Gastroesophageal sphincter (tissue), 4 donors: ENCODE measurements around the gene RPS6KB2. TPM values are rescaled to one million over a fixed set of nuclear protein-coding genes. Genes with fewer than 3 reads are reported as not detected.

Experiments used
- ATAC-seq: fragments of 150-250 bp; one replicate; pipeline ENCODE4 v1.9.1; 2016; ENCODE audit warnings: mild to moderate bottlenecking, moderate library complexity
- H3K27ac ChIP-seq, 4 donors: fragments of 200-600 bp; sonication (generic) in 3 of 4; 1 replicate in 3 of 4; 2 replicates in 1 of 4; pipeline ENCODE4 v1.5.1; 2016 to 2019
- H3K27me3 ChIP-seq: fragments of 200-600 bp; sonication (generic); one replicate; pipeline ENCODE4 v1.5.1; 2019
- H3K36me3 ChIP-seq, 2 donors: fragments of 200-600 bp; sonication (generic); one replicate each; pipeline ENCODE4 v1.5.1; 2019; ENCODE audit warnings: control low read depth in 1 of 2
- H3K4me1 ChIP-seq, 3 donors: fragments of 200-600 bp; sonication (generic); 1 replicate in 2 of 3; 2 replicates in 1 of 3; pipeline ENCODE4 v1.5.1; 2016 to 2019; ENCODE audit warnings: control low read depth in 2 of 3
- H3K4me3 ChIP-seq, 2 donors: fragments of 200-600 bp; sonication (generic); one replicate each; pipeline ENCODE4 v1.5.1; 2019; ENCODE audit warnings: mild to moderate bottlenecking in 1 of 2, moderate library complexity in 1 of 2
- H3K9me3 ChIP-seq, 3 donors: fragments of 200-600 bp; sonication (generic); one replicate each; pipeline ENCODE4 v1.5.1; 2017 to 2019; ENCODE audit warnings: control low read depth in 2 of 3
- CTCF ChIP-seq, 4 experiments: fragments of 200-600 bp in 2 of 4; fragments of 450-650 bp in 2 of 4; sonication (generic) in 1 of 4; IDR thresholded peaks; one replicate each; pipeline ENCODE4 v1.5.1; 2017 to 2019; ENCODE audit warnings: antibody characterized with exemption in 4 of 4, mild to moderate bottlenecking in 2 of 4, moderate library complexity in 2 of 4
- EP300 ChIP-seq: sonication (generic); formaldehyde crosslinking; IDR thresholded peaks from one replicate; pipeline ENCODE4 v1.6.1; 2017; ENCODE audit warnings: antibody characterized with exemption, mild to moderate bottlenecking
- POLR2A ChIP-seq, 2 donors: fragments of 450-650 bp; IDR thresholded peaks; one replicate each; pipeline ENCODE4 v1.6.1; 2017; ENCODE audit warnings: antibody characterized with exemption in 2 of 2, mild to moderate bottlenecking in 2 of 2, moderate library complexity in 1 of 2
- POLR2AphosphoS5 ChIP-seq: sonication (generic); formaldehyde crosslinking; IDR thresholded peaks from one replicate; pipeline ENCODE4 v1.6.1; 2017; ENCODE audit warnings: antibody characterized with exemption
- WGBS, 2 donors: methylation state at CpG; one replicate each; pipeline ENCODE4 v1.1.5; 2018; ENCODE audit warnings: low coverage in 1 of 2; 5-methylcytosine and 5-hydroxymethylcytosine counted together
- total RNA-seq, 4 donors: library from RNA; depleted of rRNA; stranded (reverse); fragments of >200 nt; gene quantifications; one replicate each; pipeline ENCODE4 v1.1.0, GENCODE V29; 2016

The RPS6KB2 gene
- total RNA-seq, 4 donors from 2014 or later, result 35.8 to 49.7 (median 45.6) TPM

- Histone ChIP-seq H3K36me3 (no peaks in the 10 kb centered on the region), H3K27me3 (no peaks in the 10 kb centered on the region), H3K4me1 (peaks cover 0 to 24% (median 0%) of the 10 kb centered on the region in 3 donors), H3K9me3 (no peaks in the 10 kb centered on the region), H3K27ac (no peak overlapping the region), H3K4me3 (no peak overlapping the region)
- peak; percentile 82 for ATAC-seq
- 65 to 90% methylated on average over 2 to 8 of the region's 16 CpGs for WGBS, 2 donors
- TF ChIP-seq EP300 (no peak), CTCF (IDR thresholded peaks at IDR 0.05) (peak in 3 of 4 experiments; percentile 97 to 100 (median 98))
Observed at GRCh38 chr11:67382276-67383136, 45.8 kb upstream of the RPS6KB2 start.

GRCh38 chr11:67384851-67385366 lies 43.4 kb upstream of the RPS6KB2 start:
- no peak for TF ChIP-seq POLR2AphosphoS5
- TF ChIP-seq CTCF (IDR thresholded peaks at IDR 0.05), result no peak
- TF ChIP-seq EP300, result no peak
- no peak for TF ChIP-seq POLR2A (IDR thresholded peaks at IDR 0.05)
- H3K4me1 ChIP-seq, result peaks cover 0 to 23% (median 0%) of the 10 kb centered on the region in 3 donors
- no peaks in the 10 kb centered on the region for H3K36me3 ChIP-seq
- no peak overlapping the region for H3K27ac ChIP-seq
- H3K27me3 ChIP-seq, result no peaks in the 10 kb centered on the region
- H3K4me3 ChIP-seq, result no peak overlapping the region
- ATAC-seq, result no peak
- 40% methylated on average over 3 of the region's 3 CpGs; no CpG with 5 or more reads in 1 of the 2 donors for WGBS, 2 donors
- H3K9me3 ChIP-seq, result no peaks in the 10 kb centered on the region

DNA sequence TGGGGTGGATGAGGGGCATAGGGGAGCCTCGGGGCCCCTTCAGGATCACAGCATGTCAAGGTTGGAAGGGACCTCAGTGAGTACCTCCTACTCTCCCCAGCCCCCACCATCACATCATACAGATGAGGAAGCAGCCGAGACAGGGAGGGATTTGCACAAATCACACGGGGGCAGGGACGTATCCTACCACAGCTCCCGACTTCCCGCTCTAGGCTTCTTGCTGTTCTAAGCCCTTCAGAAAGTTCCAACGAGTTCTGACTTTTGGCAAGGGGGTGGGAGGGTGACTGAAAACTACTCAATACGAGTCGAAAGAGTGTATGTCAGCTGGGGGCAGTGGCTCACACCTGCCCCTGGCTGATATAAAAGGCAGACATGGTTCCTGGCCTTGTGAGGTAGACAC lies 41.2 kb upstream of the RPS6KB2 start:
- H3K9me3 ChIP-seq, result no peaks in the 10 kb centered on the region
- no peak for ATAC-seq
- no peak overlapping the region for H3K27ac ChIP-seq
- no peaks in the 10 kb centered on the region for H3K36me3 ChIP-seq
- TF ChIP-seq EP300 (no peak), POLR2AphosphoS5 (no peak), CTCF (IDR thresholded peaks at IDR 0.05) (no peak), POLR2A (IDR thresholded peaks at IDR 0.05) (no peak)
- no peak overlapping the region for H3K4me3 ChIP-seq
- H3K4me1 ChIP-seq, result peaks cover 0 to 40% (median 4%) of the 10 kb centered on the region in 3 donors
- WGBS, 2 donors, result 26 to 60% methylated on average over 2 to 7 of the region's 9 CpGs
- no peaks in the 10 kb centered on the region for H3K27me3 ChIP-seq

DNA sequence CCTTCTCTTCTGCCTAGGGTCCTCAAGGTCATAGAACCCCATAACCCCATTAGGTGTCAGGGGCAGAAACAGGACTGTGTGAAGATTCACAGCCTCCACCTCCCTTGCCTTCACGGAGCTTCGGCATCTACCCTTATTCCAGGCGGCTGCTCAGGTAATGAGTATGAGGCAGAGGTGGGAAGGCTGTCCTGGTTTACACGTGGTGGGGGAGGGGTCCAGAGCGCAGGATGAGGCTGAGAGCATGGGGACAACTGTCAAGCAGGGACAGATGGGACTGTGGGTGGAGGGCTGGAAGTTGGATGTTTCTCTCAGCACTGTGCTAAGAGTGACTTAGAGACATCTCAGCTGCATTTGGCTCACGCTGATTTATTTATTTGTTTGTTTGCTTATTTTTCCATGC lies 40.8 kb upstream of the RPS6KB2 start:
- H3K27me3 ChIP-seq, result no peaks in the 10 kb centered on the region
- H3K4me1 ChIP-seq, result peaks cover 0 to 39% (median 7%) of the 10 kb centered on the region in 3 donors
- 52 to 55% methylated on average over 3 to 4 of the region's 6 CpGs for WGBS, 2 donors
- H3K27ac ChIP-seq, result no peak overlapping the region
- no peak for ATAC-seq
- H3K36me3 ChIP-seq, result no peaks in the 10 kb centered on the region
- no peaks in the 10 kb centered on the region for H3K9me3 ChIP-seq
- no peak overlapping the region for H3K4me3 ChIP-seq
- TF ChIP-seq POLR2A (IDR thresholded peaks at IDR 0.05) (no peak), POLR2AphosphoS5 (no peak), CTCF (IDR thresholded peaks at IDR 0.05) (no peak), EP300 (no peak)

GRCh38 chr11:67389477-67389876 lies 38.8 kb upstream of the RPS6KB2 start:
- ATAC-seq, result no peak

More at GRCh38 chr11:67389477-67389876, 38.8 kb upstream of the RPS6KB2 start:
- TF ChIP-seq CTCF (IDR thresholded peaks at IDR 0.05) (peak in 3 of 4 experiments; percentile 29 to 55 (median 46)), EP300 (no peak)
- Histone ChIP-seq H3K36me3 (peaks cover 0 to 14% of the 10 kb centered on the region in 2 donors), H3K9me3 (no peaks in the 10 kb centered on the region), H3K4me1 (peaks cover 0 to 52% (median 10%) of the 10 kb centered on the region in 3 donors), H3K27me3 (no peaks in the 10 kb centered on the region), H3K27ac (no peak overlapping the region), H3K4me3 (no peak overlapping the region)
- WGBS, 2 donors, result 65 to 82% methylated on average over 3 to 6 of the region's 6 CpGs
